SHP77 treated with DMSO at 0.1 percent for 48 hours (cell line): Measurements from ENCODE around the gene SERPINB5.

Experiments
- DNase-seq: peaks from one replicate; lab custom pipeline; 2025; lab: John Stamatoyannopoulos, UW

The SERPINB5 gene

GRCh38 chr18:63470751-63471150 is 6.0 kb upstream of the SERPINB5 start:
- no peak for DNase-seq

- DNase-seq = no peak
Measured at GRCh38 chr18:63472380-63472779, 4.4 kb upstream of the SERPINB5 start.

DNA sequence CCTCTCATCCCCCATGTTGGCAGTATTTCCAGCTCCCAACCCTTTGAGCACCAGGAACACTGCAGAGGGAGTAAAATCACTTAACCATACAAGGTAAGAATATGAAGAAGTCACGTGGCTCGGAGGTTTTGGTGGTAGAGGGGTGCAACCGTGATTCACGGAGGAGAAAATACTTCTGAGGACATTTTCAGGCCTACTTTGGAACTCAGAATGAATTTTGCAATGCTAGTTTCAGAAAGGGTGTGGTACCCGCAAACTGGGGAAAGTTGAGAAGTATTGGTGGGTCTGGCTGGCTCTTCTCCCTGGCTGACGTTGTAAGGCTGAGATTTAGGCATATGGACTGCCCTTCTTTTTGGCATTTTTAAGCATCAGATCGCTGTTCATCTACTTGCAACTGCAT is 442 bp downstream of the SERPINB5 start:
- DNase-seq = no peak

DNA sequence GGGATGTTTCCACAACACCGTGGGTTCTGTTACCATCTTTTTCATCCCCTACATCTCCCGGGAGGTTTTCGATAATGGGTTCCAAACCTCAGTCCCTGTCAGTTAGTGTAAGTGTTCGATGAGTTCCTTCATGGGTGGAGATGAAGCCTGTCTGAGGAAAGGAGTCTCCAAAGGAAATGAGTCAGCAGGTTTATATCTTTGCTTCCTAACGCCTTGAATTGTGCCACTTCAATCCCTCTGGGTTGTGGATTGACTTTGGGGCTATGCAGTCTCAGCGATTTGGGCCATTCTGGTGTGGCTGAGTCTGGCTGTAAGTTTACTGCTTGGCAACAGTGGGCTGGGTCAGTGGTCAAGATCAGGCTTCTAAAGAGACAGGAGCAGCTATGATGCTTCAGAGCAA is 1.2 kb downstream of the SERPINB5 start:
- no peak for DNase-seq

DNA sequence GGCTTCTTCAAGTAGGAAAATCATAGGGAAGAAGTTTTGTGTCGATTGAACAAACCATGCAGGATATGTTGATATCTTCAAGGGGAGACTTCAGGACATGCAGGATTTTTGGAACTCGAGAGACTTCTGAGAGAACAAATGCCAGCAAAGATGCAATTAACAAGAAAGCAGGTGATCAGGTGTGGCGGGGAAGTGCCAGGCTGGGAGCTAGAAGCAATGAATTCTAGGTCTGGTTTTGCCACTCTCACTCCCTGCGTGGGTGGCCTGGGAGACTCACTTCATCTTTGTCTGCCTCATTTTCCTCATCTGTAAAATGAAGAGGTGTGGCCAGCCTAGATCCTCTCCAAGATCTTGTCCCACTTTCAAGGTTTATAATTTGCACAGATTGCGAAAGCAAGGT is 3.1 kb downstream of the SERPINB5 start:
- no peak for DNase-seq

DNA sequence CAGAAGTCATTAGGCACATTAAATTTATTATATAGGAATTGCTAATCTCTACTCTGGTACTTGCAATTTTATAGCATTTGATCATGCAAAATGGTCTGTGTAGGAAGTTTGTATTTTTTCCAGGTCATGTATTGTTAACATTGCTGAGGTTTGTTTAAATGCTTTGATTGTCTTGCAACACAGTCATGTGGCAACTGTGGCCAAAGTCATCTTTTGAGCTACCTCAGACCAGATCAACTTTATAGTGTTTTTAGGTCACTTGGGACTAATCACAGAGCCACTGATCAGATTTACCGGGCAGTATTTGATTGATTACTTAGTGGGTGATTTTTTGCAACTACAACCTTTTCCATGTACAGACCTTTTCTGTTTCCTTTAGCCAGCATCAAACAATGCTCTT is 3.7 kb downstream of the SERPINB5 start:
- no peak for DNase-seq

- no peak for DNase-seq
Measured at GRCh38 chr18:63480915-63481314, 4.2 kb downstream of the SERPINB5 start.

DNA sequence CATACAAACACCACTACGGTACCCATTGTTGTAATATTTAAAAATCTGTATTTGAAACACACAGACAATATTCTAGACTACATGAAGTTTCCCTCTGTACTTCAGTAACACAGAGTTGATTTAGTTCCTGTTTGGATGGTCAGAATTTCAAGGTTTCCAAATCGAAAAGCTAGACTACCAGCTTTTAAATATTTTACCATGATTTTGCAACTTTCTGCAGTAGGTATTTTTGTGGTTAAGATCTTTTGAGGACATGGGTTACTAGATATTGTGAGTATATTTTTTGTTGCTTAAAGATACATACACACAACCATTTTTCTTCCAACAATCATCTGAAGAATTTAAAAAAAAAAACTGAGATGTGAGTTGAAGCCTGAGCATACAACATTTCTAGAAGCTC is 10.9 kb downstream of the SERPINB5 start:
- DNase-seq = no peak

DNA sequence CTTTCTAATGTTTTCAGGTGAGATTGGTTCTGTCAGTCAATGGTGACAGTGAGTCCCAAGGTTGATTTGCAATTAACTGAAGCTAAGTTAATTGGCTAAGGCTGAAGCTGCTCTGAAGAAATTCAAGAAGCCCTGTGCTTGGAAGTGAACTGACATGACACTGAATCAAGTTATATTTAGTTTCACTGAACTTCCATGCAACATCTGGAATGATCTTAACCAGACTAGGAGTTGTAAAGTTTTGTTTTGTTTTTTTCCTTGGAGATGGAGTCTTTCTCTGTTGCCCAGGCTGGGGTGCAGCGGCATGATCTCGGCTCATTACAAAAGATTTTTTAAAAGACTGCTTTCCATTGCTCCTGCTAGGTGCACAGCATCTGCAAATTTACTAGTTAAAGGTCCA is 11.4 kb downstream of the SERPINB5 start:
- DNase-seq = no peak

GRCh38 chr18:63492851-63493250 is 16.1 kb downstream of the SERPINB5 start:
- no peak for DNase-seq

GRCh38 chr18:63495675-63496074 is 18.9 kb downstream of the SERPINB5 start:
- DNase-seq = no peak

DNA sequence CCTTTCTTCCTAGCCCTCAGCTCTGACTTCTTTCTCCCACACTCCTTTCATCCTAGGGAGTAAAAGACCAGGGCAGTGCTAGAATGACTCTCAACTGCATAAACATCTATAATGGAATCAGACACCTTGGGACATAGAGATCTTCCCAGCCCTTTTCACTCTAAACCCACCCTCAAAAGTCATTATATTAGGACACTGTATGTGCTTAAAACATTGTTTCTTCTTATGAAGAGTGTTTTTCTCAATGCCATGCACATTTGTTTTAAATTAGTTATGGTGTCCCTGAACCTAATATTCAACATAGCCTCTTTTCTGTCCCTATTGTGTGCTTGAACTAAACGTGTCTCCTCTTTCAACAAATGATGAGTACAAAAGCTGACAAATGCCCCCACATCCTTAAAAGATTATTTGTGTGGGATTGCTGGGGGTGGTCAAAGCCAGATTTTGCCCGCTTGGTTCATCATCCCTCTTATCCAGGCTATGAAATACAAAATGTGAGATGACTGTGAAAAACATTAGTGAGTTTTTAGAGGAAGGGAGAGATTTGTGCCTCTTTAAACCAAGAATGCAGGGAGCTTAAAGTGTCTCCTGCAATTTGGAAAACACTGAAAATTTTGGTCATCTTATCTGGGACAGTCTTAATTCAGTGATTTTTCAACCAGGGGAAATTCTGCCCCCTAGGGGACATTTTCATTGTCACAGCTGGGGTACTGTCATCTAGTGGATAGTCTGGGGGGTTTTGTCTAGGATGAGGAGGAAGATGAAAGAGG is 29.0 kb downstream of the SERPINB5 start:
- DNase-seq = no peak

DNA sequence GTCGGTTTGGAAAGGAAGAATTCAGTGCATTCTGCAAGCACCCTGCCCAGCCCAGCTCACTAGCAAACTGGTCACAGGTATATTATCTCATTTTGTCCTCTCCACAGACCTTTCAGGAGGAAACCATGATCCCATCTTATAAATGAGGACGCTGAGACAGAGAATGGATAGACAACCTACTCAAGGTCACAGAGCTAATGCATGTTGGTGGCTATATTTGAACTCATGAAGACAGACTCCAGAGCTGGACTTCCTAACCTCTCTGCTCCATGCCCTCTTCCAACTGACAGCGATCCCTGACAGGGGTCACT is 29.5 kb downstream of the SERPINB5 start:
- DNase-seq = no peak

GRCh38 chr18:63508596-63508995 is 31.8 kb downstream of the SERPINB5 start:
- no peak for DNase-seq

GRCh38 chr18:63511285-63511684 is 34.5 kb downstream of the SERPINB5 start:
- DNase-seq = peak; percentile 31

GRCh38 chr18:63514326-63514725 is 37.6 kb downstream of the SERPINB5 start:
- no peak for DNase-seq

GRCh38 chr18:63514888-63515678 is 38.3 kb downstream of the SERPINB5 start:
- DNase-seq = no peak

- no peak for DNase-seq
Measured at GRCh38 chr18:63515801-63516200, 39.0 kb downstream of the SERPINB5 start.

DNA sequence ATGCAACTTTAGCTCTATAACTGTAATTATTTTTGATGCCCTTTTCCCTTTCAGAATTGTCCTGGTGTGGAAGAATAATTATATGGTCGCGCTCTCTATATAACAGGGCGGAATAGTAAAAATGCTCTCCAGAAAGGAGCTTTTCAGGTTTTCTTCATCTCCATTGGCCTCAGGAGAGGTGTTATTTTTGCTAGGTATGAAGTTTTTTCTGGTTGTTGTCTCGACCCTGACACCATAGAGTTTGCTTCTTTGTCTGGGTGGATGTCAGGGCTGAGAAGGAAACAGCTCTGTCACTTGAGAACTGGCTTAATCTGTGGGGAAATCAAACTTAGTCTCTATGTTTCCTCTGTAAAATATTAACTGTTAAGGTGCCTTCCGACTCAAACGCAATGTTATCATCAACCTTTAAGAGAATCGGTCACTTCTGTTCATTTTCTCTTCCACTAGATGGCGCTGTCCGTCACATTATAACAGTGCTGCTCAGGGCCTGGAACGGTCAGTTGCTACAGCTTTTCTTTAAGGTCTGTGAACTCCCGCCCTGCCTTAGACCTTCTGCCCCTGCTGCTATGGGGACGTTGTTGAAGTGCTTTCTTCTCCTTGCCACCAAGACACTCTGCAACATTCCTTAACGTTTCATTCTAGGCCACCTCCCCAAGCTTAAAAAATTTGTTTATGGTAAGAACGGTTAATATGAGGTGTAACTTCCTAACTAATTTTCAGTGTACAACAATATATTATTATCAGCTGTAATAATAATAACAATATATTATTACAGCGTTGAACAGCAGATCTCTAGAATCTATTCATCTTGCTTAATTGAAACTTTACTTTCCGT is 41.6 kb downstream of the SERPINB5 start:
- DNase-seq = peak; percentile 42

GRCh38 chr18:63520053-63520685 is 43.4 kb downstream of the SERPINB5 start:
- no peak for DNase-seq

- no peak for DNase-seq
Measured at GRCh38 chr18:63523660-63524059, 46.9 kb downstream of the SERPINB5 start.

- DNase-seq = no peak
Measured at GRCh38 chr18:63527251-63527650, 50.5 kb downstream of the SERPINB5 start.
